Limb (tissue), 2 donors: ENCODE data around the gene CAMSAP2.

Experiments used
- DNase-seq, 2 donors: peaks; one replicate each; pipeline ENCODE4 v3.0.0-alpha.2; 2016; ENCODE audit errors: extremely low spot score in 2 of 2

The CAMSAP2 gene

GRCh38 chr1:200738327-200738948 lies at the start of gene CAMSAP2:
CAMSAP2 (plus strand) TSS chr1:200738893; CDS start chr1:200739828, 935 bp downstream.
- DNase-seq, result peak; percentile 89 to 96

- DNase-seq, result no peak
Measured at GRCh38 chr1:200692316-200692715, 46.4 kb upstream of the CAMSAP2 start.

GRCh38 chr1:200693327-200693726 lies 45.4 kb upstream of the CAMSAP2 start:
- DNase-seq, result no peak

- no peak for DNase-seq
Measured at GRCh38 chr1:200694738-200695137, 44.0 kb upstream of the CAMSAP2 start.

GRCh38 chr1:200699871-200700270 lies 38.8 kb upstream of the CAMSAP2 start:
- DNase-seq, result no peak

- no peak for DNase-seq
Measured at GRCh38 chr1:200704986-200705500, 33.6 kb upstream of the CAMSAP2 start.

- DNase-seq, result no peak
Measured at GRCh38 chr1:200706111-200706814, 32.4 kb upstream of the CAMSAP2 start.

- no peak for DNase-seq
Measured at GRCh38 chr1:200707116-200707515, 31.6 kb upstream of the CAMSAP2 start.

- DNase-seq, result no peak
Measured at GRCh38 chr1:200708161-200708560, 30.5 kb upstream of the CAMSAP2 start.

- DNase-seq, result no peak
Measured at GRCh38 chr1:200708769-200709168, 29.9 kb upstream of the CAMSAP2 start.

GRCh38 chr1:200710166-200710565 lies 28.5 kb upstream of the CAMSAP2 start:
- DNase-seq, result no peak

GRCh38 chr1:200714504-200715187 lies 24.0 kb upstream of the CAMSAP2 start:
- no peak for DNase-seq

- no peak for DNase-seq
Measured at GRCh38 chr1:200720199-200720598, 18.5 kb upstream of the CAMSAP2 start.

GRCh38 chr1:200724064-200724463 lies 14.6 kb upstream of the CAMSAP2 start:
- no peak for DNase-seq

- DNase-seq, result no peak
Measured at GRCh38 chr1:200727257-200727656, 11.4 kb upstream of the CAMSAP2 start.

GRCh38 chr1:200729863-200730262 lies 8.8 kb upstream of the CAMSAP2 start:
- DNase-seq, result no peak

GRCh38 chr1:200731654-200732332 lies 6.9 kb upstream of the CAMSAP2 start:
- no peak for DNase-seq

- DNase-seq, result no peak
Measured at GRCh38 chr1:200732438-200732837, 6.3 kb upstream of the CAMSAP2 start.

- DNase-seq, result no peak
Measured at GRCh38 chr1:200733907-200734306, 4.8 kb upstream of the CAMSAP2 start.

GRCh38 chr1:200737647-200738291 lies 924 bp upstream of the CAMSAP2 start:
- no peak for DNase-seq

GRCh38 chr1:200738949-200739651 lies 407 bp downstream of the CAMSAP2 start:
- DNase-seq, result peak; percentile 77 to 88
